Activated CD8-positive, alpha-beta memory T cell treated with anti-CD3 and anti-CD28 coated beads, Interleukin-2, amount 10 ng/mL, durations not matched to agents 7 days and 5 days (primary cell): ENCODE data around the gene NLRP10. TPM values are rescaled to one million over a fixed set of nuclear protein-coding genes. Genes with fewer than 3 reads are reported as not detected.

Experiments
- ATAC-seq: fragments of 150-1000 bp; cut with Tn5 transposase; one replicate; pipeline ENCODE4 v1.10.0; 2021; ENCODE audit warnings: moderate library complexity
- CTCF ChIA-PET: fragments of 350-600 bp; sonication (Branson Sonifier 250); formaldehyde crosslinking; loops from one replicate; lab custom pipeline; 2021; ENCODE audit warnings: antibody characterized with exemption; lab: Charles Lee
- DNase-seq: peaks from one replicate; pipeline ENCODE4 v3.0.0-alpha.2; 2020
- H3K27ac Mint-ChIP-seq: one replicate; pipeline ENCODE4 v1.8.0; 2021; ENCODE audit warnings: mild to moderate bottlenecking, mixed read lengths
- H3K27me3 Mint-ChIP-seq: one replicate; pipeline ENCODE4 v1.8.0; 2021; ENCODE audit warnings: mixed read lengths
- H3K36me3 Mint-ChIP-seq: one replicate; pipeline ENCODE4 v1.8.0; 2021; ENCODE audit warnings: mild to moderate bottlenecking, mixed read lengths
- H3K4me1 Mint-ChIP-seq: one replicate; pipeline ENCODE4 v1.8.0; 2021; ENCODE audit warnings: mixed read lengths
- H3K4me3 Mint-ChIP-seq: one replicate; pipeline ENCODE4 v1.8.0; 2021; ENCODE audit warnings: mild to moderate bottlenecking, moderate library complexity, mixed read lengths
- H3K9me3 Mint-ChIP-seq: one replicate; pipeline ENCODE4 v1.8.0; 2022; ENCODE audit warnings: low read depth, mixed read lengths
- total RNA-seq, 2 experiments: library from RNA; stranded (reverse); gene quantifications; one replicate each; pipeline ENCODE4 v1.2.3, GENCODE V29; 2021

NLRP10 gene
- total RNA-seq: not detected

GRCh38 chr11:7965386-7965785 lies at the start of gene NLRP10:
Gene NLRP10, minus strand, starts transcription at chr11:7965447. Its CDS starts 1,952 bp downstream, at chr11:7963495.
- Mint-ChIP-seq H3K27me3 (peaks cover 18% of the 10 kb centered on the region), H3K4me3 (no peak within 1 kb of the TSS), H3K27ac (no peak within 1 kb of the TSS), H3K36me3 (no peaks in the 10 kb centered on the region), H3K9me3 (no peaks in the 10 kb centered on the region), H3K4me1 (no peaks in the 10 kb centered on the region)
- DNase-seq (no peak), ATAC-seq (no peak)
- CTCF ChIA-PET: no interaction called here

GRCh38 chr11:8013833-8014232 lies 48.6 kb upstream of the NLRP10 start:
- CTCF ChIA-PET: interaction anchor here (0.8 kb wide), 1 partner anchor 19 kb away, joined by 3 read pairs; no protein-coding TSS in a partner anchor
- Mint-ChIP-seq H3K36me3 (no peaks in the 10 kb centered on the region), H3K9me3 (no peaks in the 10 kb centered on the region), H3K4me3 (no peak overlapping the region), H3K27me3 (peaks cover 40% of the 10 kb centered on the region), H3K27ac (no peak overlapping the region), H3K4me1 (peaks cover 4% of the 10 kb centered on the region)
- no peak for ATAC-seq
- DNase-seq: peak; percentile 26

GRCh38 chr11:8011981-8012444 lies 46.8 kb upstream of the NLRP10 start:
- H3K4me3 Mint-ChIP-seq: no peak overlapping the region
- no peak for ATAC-seq
- peaks cover 31% of the 10 kb centered on the region for H3K27me3 Mint-ChIP-seq
- peak; percentile 14 for DNase-seq
- H3K4me1 Mint-ChIP-seq: no peaks in the 10 kb centered on the region
- H3K9me3 Mint-ChIP-seq: no peaks in the 10 kb centered on the region
- no peaks in the 10 kb centered on the region for H3K36me3 Mint-ChIP-seq
- CTCF ChIA-PET: interaction anchor here (1.3 to 11.2 kb wide), 2 partner anchors 21 to 82 kb away, joined by 5 to 210 read pairs; no protein-coding TSS in a partner anchor
- H3K27ac Mint-ChIP-seq: no peak overlapping the region

- ATAC-seq: no peak
- peak; percentile 8 for DNase-seq
- no peaks in the 10 kb centered on the region for H3K4me1 Mint-ChIP-seq
- peaks cover 25% of the 10 kb centered on the region for H3K27me3 Mint-ChIP-seq
- no peaks in the 10 kb centered on the region for H3K36me3 Mint-ChIP-seq
- CTCF ChIA-PET: interaction anchor here (1.3 to 11.2 kb wide), 2 partner anchors 22 to 83 kb away, joined by 5 to 210 read pairs; no protein-coding TSS in a partner anchor
- no peak overlapping the region for H3K27ac Mint-ChIP-seq
- no peaks in the 10 kb centered on the region for H3K9me3 Mint-ChIP-seq
- H3K4me3 Mint-ChIP-seq: no peak overlapping the region
These were observed 46.1 kb upstream of the NLRP10 start for GRCh38 chr11:8011371-8011770.

GRCh38 chr11:8009856-8010255 lies 44.6 kb upstream of the NLRP10 start:
- H3K4me3 Mint-ChIP-seq: no peak overlapping the region
- no peaks in the 10 kb centered on the region for H3K36me3 Mint-ChIP-seq
- DNase-seq (no peak), ATAC-seq (no peak)
- no peaks in the 10 kb centered on the region for H3K4me1 Mint-ChIP-seq
- H3K27me3 Mint-ChIP-seq: peaks cover 13% of the 10 kb centered on the region
- CTCF ChIA-PET: interaction anchor here (1.0 to 11.2 kb wide), 3 partner anchors 23 to 84 kb away, joined by 3 to 210 read pairs (median 6); no protein-coding TSS in a partner anchor
- H3K9me3 Mint-ChIP-seq: no peaks in the 10 kb centered on the region
- no peak overlapping the region for H3K27ac Mint-ChIP-seq

GRCh38 chr11:8008212-8008611 lies 43.0 kb upstream of the NLRP10 start:
- Mint-ChIP-seq H3K27me3 (peaks cover 5% of the 10 kb centered on the region), H3K27ac (no peak overlapping the region), H3K36me3 (no peaks in the 10 kb centered on the region), H3K4me1 (no peaks in the 10 kb centered on the region), H3K9me3 (no peaks in the 10 kb centered on the region), H3K4me3 (no peak overlapping the region)
- DNase-seq: peak; percentile 38
- CTCF ChIA-PET: interaction anchor here (1.7 to 11.2 kb wide), 4 partner anchors 9 to 99 kb away, joined by 3 to 210 read pairs (median 24); no protein-coding TSS in a partner anchor
- ATAC-seq: no peak

GRCh38 chr11:8006349-8006977 lies 41.2 kb upstream of the NLRP10 start:
- peak; percentile 73 for ATAC-seq
- Mint-ChIP-seq H3K27ac (no peak overlapping the region), H3K27me3 (peaks cover 5% of the 10 kb centered on the region), H3K4me1 (no peaks in the 10 kb centered on the region), H3K36me3 (no peaks in the 10 kb centered on the region), H3K4me3 (no peak overlapping the region), H3K9me3 (no peaks in the 10 kb centered on the region)
- DNase-seq: peak; percentile 53
- CTCF ChIA-PET: interaction anchor here (0.9 to 11.2 kb wide), 14 partner anchors 10 to 257 kb away, joined by 3 to 210 read pairs (median 4); partner anchors contain the start of genes EIF3F and LMO1

GRCh38 chr11:8005556-8005955 lies 40.3 kb upstream of the NLRP10 start:
- no peak overlapping the region for H3K4me3 Mint-ChIP-seq

GRCh38 chr11:8004008-8004407 lies 38.8 kb upstream of the NLRP10 start:
- ATAC-seq: no peak
- Mint-ChIP-seq H3K36me3 (peaks cover 6% of the 10 kb centered on the region), H3K27me3 (peaks cover 5% of the 10 kb centered on the region), H3K4me3 (no peak overlapping the region), H3K27ac (no peak overlapping the region), H3K9me3 (no peaks in the 10 kb centered on the region), H3K4me1 (no peaks in the 10 kb centered on the region)
- CTCF ChIA-PET: interaction anchor here (1.2 to 11.2 kb wide), 2 partner anchors 15 to 90 kb away, joined by 3 to 210 read pairs; no protein-coding TSS in a partner anchor
- DNase-seq: no peak

More at GRCh38 chr11:8005556-8005955, 40.3 kb upstream of the NLRP10 start:
- H3K36me3 Mint-ChIP-seq: peaks cover 1% of the 10 kb centered on the region
- ATAC-seq: no peak
- no peaks in the 10 kb centered on the region for H3K4me1 Mint-ChIP-seq
- H3K27me3 Mint-ChIP-seq: peaks cover 5% of the 10 kb centered on the region
- DNase-seq: no peak
- no peak overlapping the region for H3K27ac Mint-ChIP-seq
- no peaks in the 10 kb centered on the region for H3K9me3 Mint-ChIP-seq
- CTCF ChIA-PET: interaction anchor here (0.7 to 11.2 kb wide), 12 partner anchors 11 to 214 kb away, joined by 3 to 210 read pairs (median 4); partner anchors contain the start of gene EIF3F

GRCh38 chr11:8003187-8003586 lies 37.9 kb upstream of the NLRP10 start:
- CTCF ChIA-PET: interaction anchor here (1.1 to 11.2 kb wide), 3 partner anchors 16 to 91 kb away, joined by 3 to 210 read pairs (median 3); partner anchors contain the start of gene EIF3F
- Mint-ChIP-seq H3K27me3 (no peaks in the 10 kb centered on the region), H3K9me3 (no peaks in the 10 kb centered on the region), H3K4me3 (no peak overlapping the region), H3K36me3 (peaks cover 8% of the 10 kb centered on the region), H3K4me1 (no peaks in the 10 kb centered on the region), H3K27ac (no peak overlapping the region)
- ATAC-seq (no peak), DNase-seq (no peak)

- ATAC-seq (no peak), DNase-seq (no peak)
- peaks cover 11% of the 10 kb centered on the region for H3K36me3 Mint-ChIP-seq
- H3K27me3 Mint-ChIP-seq: no peaks in the 10 kb centered on the region
- no peaks in the 10 kb centered on the region for H3K9me3 Mint-ChIP-seq
- CTCF ChIA-PET: interaction anchor here (1.1 to 11.2 kb wide), 3 partner anchors 16 to 91 kb away, joined by 3 to 210 read pairs (median 3); partner anchors contain the start of gene EIF3F
- H3K4me1 Mint-ChIP-seq: no peaks in the 10 kb centered on the region
- no peak overlapping the region for H3K27ac Mint-ChIP-seq
- no peak overlapping the region for H3K4me3 Mint-ChIP-seq
These were observed 37.4 kb upstream of the NLRP10 start for GRCh38 chr11:8002676-8003075.

- DNase-seq (no peak), ATAC-seq (no peak)
- CTCF ChIA-PET: interaction anchor here (1.1 kb wide), 1 partner anchor 33 kb away, joined by 3 read pairs; no protein-coding TSS in a partner anchor
- Mint-ChIP-seq H3K9me3 (no peaks in the 10 kb centered on the region), H3K36me3 (peaks cover 31% of the 10 kb centered on the region), H3K27me3 (no peaks in the 10 kb centered on the region), H3K4me1 (peaks cover 2% of the 10 kb centered on the region), H3K27ac (no peak overlapping the region), H3K4me3 (no peak overlapping the region)
These were observed 35.1 kb upstream of the NLRP10 start for GRCh38 chr11:8000390-8000789.

GRCh38 chr11:7999795-8000194 lies 34.5 kb upstream of the NLRP10 start:
- Mint-ChIP-seq H3K27me3 (no peaks in the 10 kb centered on the region), H3K4me3 (no peak overlapping the region), H3K27ac (no peak overlapping the region), H3K9me3 (no peaks in the 10 kb centered on the region), H3K4me1 (peaks cover 8% of the 10 kb centered on the region), H3K36me3 (peaks cover 37% of the 10 kb centered on the region)
- CTCF ChIA-PET: interaction anchor here (0.8 to 1.1 kb wide), 2 partner anchors 34 to 99 kb away, joined by 3 read pairs; no protein-coding TSS in a partner anchor
- DNase-seq (no peak), ATAC-seq (no peak)
